Measurements from ENCODE around the gene ERG28. TPM values are rescaled to one million over a fixed set of nuclear protein-coding genes. Genes with fewer than 3 reads are reported as not detected.

Gene ERG28
- total and polyA plus RNA-seq, 10 of the 15 experiments (the other 5 are each of a cell fraction or from before 2014, with no cell fraction given), result 15.2 to 67.0 (median 48.1) TPM

- TF ChIP-seq BHLHE40 (IDR thresholded peaks at IDR 0.05; ENCODE audit: borderline replicate concordance in 1 of 2, low read depth in 2 of 2, low read length in 1 of 2) (no peak), HCFC1 (IDR thresholded peaks at IDR 0.05; ENCODE audit: low read length) (no peak), SIN3A (IDR thresholded peaks at IDR 0.05; ENCODE audit: low read depth, low read length) (no peak), E2F8 (IDR thresholded peaks at IDR 0.05; ENCODE audit: low read depth, partially characterized antibody) (no peak), USF2 (IDR thresholded peaks at IDR 0.05; ENCODE audit: borderline replicate concordance, low read depth, low read length) (no peak), PKNOX1 (IDR thresholded peaks at IDR 0.05) (no peak), SREBF1 (IDR thresholded peaks at IDR 0.05; ENCODE audit: low read length) (no peak), JUND (IDR thresholded peaks at IDR 0.05; ENCODE audit: low read depth, low read length) (no peak), CBX3 (IDR thresholded peaks at IDR 0.05; ENCODE audit: borderline replicate concordance, low read depth) (no peak), SUPT20H (IDR thresholded peaks at IDR 0.05; ENCODE audit: borderline replicate concordance, control insufficient read depth, low read depth, low read length) (no peak), CEBPB (IDR thresholded peaks at IDR 0.05; ENCODE audit: borderline replicate concordance in 1 of 2, low read depth in 2 of 2, low read length in 2 of 2) (no peak), ASH2L (IDR thresholded peaks at IDR 0.05; ENCODE audit: borderline replicate concordance, low read depth) (no peak)
- Histone ChIP-seq H3K36me3 (ENCODE audit: control insufficient read depth in 2 of 2, insufficient read depth in 2 of 2, low read length in 1 of 2) (no peaks in the 10 kb centered on the region; a peak in 1 of 4 replicates), H3K27me3 (replicated peaks in 1 of 2; ENCODE audit: control insufficient read depth in 2 of 2, insufficient read depth in 2 of 2, low read length in 1 of 2) (no peaks in the 10 kb centered on the region), H3K79me2 (ENCODE audit: control insufficient read depth, insufficient read depth, low read length) (peaks cover 33% of the 10 kb centered on the region), H4K20me1 (ENCODE audit: control insufficient read depth, insufficient read depth) (no peaks in the 10 kb centered on the region), H2AFZ (ENCODE audit: control insufficient read depth, low read depth, low read length) (no peak overlapping the region), H3K4me2 (ENCODE audit: control insufficient read depth, insufficient read depth) (no peak overlapping the region), H3K4me1 (ENCODE audit: control insufficient read depth, insufficient read depth, low read length) (no peaks in the 10 kb centered on the region), H3K27ac (ENCODE audit: control insufficient read depth, insufficient read depth) (no peak overlapping the region), H3K9me3 (replicated peaks; ENCODE audit: control insufficient read depth, insufficient read depth, low read length) (no peaks in the 10 kb centered on the region), H3K9ac (ENCODE audit: control insufficient read depth, insufficient read depth, low read length) (no peak overlapping the region), H3K4me3 (no peak overlapping the region)
- intact Hi-C loops (cut with micrococcal nuclease; ENCODE audit: unreplicated experiment) (loop anchor here (5.0 kb wide), 1 partner anchor 166 kb away; no protein-coding TSS in a partner anchor), in situ Hi-C loops (cut with MboI) (no loop called here)
- BruUV-seq (replicated peaks), result no TSS peak
- no peak for FAIRE-seq
- 94% methylated on average over 3 of the region's 3 CpGs for WGBS (ENCODE audit: insufficient coverage, insufficient replicate concordance, low lambda C conversion rate, missing lambda C conversion rate)
- ChIA-PET RAD21 (ENCODE audit: unreplicated experiment) (interaction anchor here (1.5 kb wide), 1 partner anchor 9 kb away, joined by 5 read pairs; no protein-coding TSS in a partner anchor), CTCF (interaction anchor here (1.3 to 2.1 kb wide), 3 partner anchors 9 to 145 kb away, joined by 3 to 11 read pairs (median 8); no protein-coding TSS in a partner anchor), SMC1A (ENCODE audit: uncharacterized antibody, unreplicated experiment) (interaction anchor here (1.6 to 2.1 kb wide), 2 partner anchors 8 to 10 kb away, joined by 7 to 10 read pairs; no protein-coding TSS in a partner anchor), POLR2A (interaction anchor here (0.6 kb wide), 1 partner anchor 824 kb away, joined by 4 read pairs; no protein-coding TSS in a partner anchor)
- no peak for ATAC-seq
- DNase-seq (ENCODE audit: low read depth, low spot score), result no peak
Measured at GRCh38 chr14:75662966-75663365, 2.3 kb upstream of the ERG28 start.

All from GM12878 (cell line).